HepG2 (cell line): ENCODE results near the gene HIF1AN. TPM values are rescaled to one million over a fixed set of nuclear protein-coding genes. Genes with fewer than 3 reads are reported as not detected.

Source experiments
- ATAC-seq: fragments of 200-7000 bp; cut with Tn5 transposase; 3 replicates; pipeline ENCODE4 v1.9.1; 2020; ENCODE audit warnings: mild to moderate bottlenecking, moderate library complexity
- BruUV-seq: library from RNA; stranded (reverse); fragments of 400-500 nt; replicated peaks from 2 replicates; lab custom pipeline; 2021; lab: Mats Ljungman, UMichigan
- CTCF ChIA-PET: fragments of 300-600 bp; formaldehyde crosslinking; extraction: SDS; loops from one replicate; lab custom pipeline; 2021; ENCODE audit warnings: low total read pairs, inconsistent platforms, low intra/inter-chr PET ratio; lab: Yijun Ruan, JAX
- POLR2A ChIA-PET: fragments of 350-600 bp; sonication (Branson Sonifier 250); formaldehyde crosslinking; loops from one replicate; lab custom pipeline; 2020; ENCODE audit warnings: antibody characterized with exemption, inconsistent platforms; lab: Yijun Ruan, JAX
- DNase-seq: peaks from one replicate; pipeline ENCODE4 v3.0.0-alpha.2; 2015; ENCODE audit warnings: low spot score
- FAIRE-seq: peaks from 3 replicates; lab custom pipeline; 2011; peaks lifted over from hg19 to GRCh38; lab: Jason Lieb, UNC
- H2AFZ ChIP-seq: one replicate; pipeline ENCODE4 v1.6.1; 2011; ENCODE audit warnings: low read length, inconsistent platforms
- H3K27ac ChIP-seq: fragments of 300-600 bp; 3 replicates; pipeline ENCODE4 v1.8.0; 2011; ENCODE audit warnings: mixed run types, mild to moderate bottlenecking, mixed read lengths, low read length, inconsistent platforms; ENCODE audit not compliant: insufficient read depth; ENCODE audit errors: extremely low read length
- H3K27me3 ChIP-seq, 2 experiments: fragments of 200-600 bp in 1 of 2; 2 replicates in 1 of 2; 3 replicates in 1 of 2; pipeline versions ENCODE4 v1.6.0 to v1.8.0; 2011; ENCODE audit warnings: low read length in 2 of 2, mild to moderate bottlenecking in 2 of 2, moderate library complexity in 2 of 2, inconsistent platforms in 1 of 2; ENCODE audit not compliant: insufficient read depth in 2 of 2, control insufficient read depth in 1 of 2
- H3K36me3 ChIP-seq, 2 experiments: fragments of 200-600 bp in 1 of 2; replicated peaks in 1 of 2; 2 replicates in 1 of 2; 3 replicates in 1 of 2; pipeline versions ENCODE4 v1.5.1 to v1.8.0; 2011; ENCODE audit warnings: low read length in 2 of 2, inconsistent platforms in 1 of 2; ENCODE audit not compliant: insufficient read depth in 2 of 2, control insufficient read depth in 1 of 2
- H3K4me1 ChIP-seq: 2 replicates; pipeline ENCODE4 v1.5.1; 2012; ENCODE audit warnings: low read length, inconsistent platforms; ENCODE audit not compliant: insufficient read depth
- H3K4me2 ChIP-seq: 2 replicates; pipeline ENCODE4 v1.6.0; 2011; ENCODE audit warnings: low read depth, low read length, inconsistent platforms
- H3K4me3 ChIP-seq, 3 experiments: fragments of 200-600 bp in 1 of 3; sonication (generic), shearing (Covaris generic) in 1 of 3; replicated peaks in 1 of 3; 2 replicates each; pipeline ENCODE4 v1.5.1; 2011 to 2016; ENCODE audit warnings: low read length in 3 of 3, inconsistent platforms in 2 of 3, low read depth in 2 of 3, mild to moderate bottlenecking in 2 of 3, control low read depth in 1 of 3, mixed read lengths in 1 of 3; ENCODE audit not compliant: insufficient read depth in 1 of 3
- H3K79me2 ChIP-seq: one replicate; pipeline ENCODE4 v1.6.1; 2011; ENCODE audit warnings: low read length, inconsistent platforms; ENCODE audit not compliant: insufficient read depth
- H3K9ac ChIP-seq: 2 replicates; pipeline ENCODE4 v1.6.0; 2011; ENCODE audit warnings: mild to moderate bottlenecking, low read depth, low read length, inconsistent platforms; ENCODE audit not compliant: insufficient read depth
- H3K9me3 ChIP-seq: 2 replicates; pipeline ENCODE4 v1.5.1; 2012; ENCODE audit warnings: mild to moderate bottlenecking, low read length
- H4K20me1 ChIP-seq: 2 replicates; pipeline ENCODE4 v1.6.0; 2011; ENCODE audit warnings: inconsistent platforms, mild to moderate bottlenecking, low read length, moderate library complexity; ENCODE audit not compliant: insufficient read depth
- E2F1 ChIP-seq: sonication (generic); formaldehyde crosslinking; IDR thresholded peaks from 2 replicates; pipeline ENCODE4 v1.5.0; 2020; ENCODE audit warnings: missing genetic modification reagents
- FOXJ3 ChIP-seq: sonication (generic); formaldehyde crosslinking; IDR thresholded peaks from 2 replicates; pipeline ENCODE4 v1.4.0; 2020; ENCODE audit warnings: missing genetic modification reagents, mild to moderate bottlenecking, borderline replicate concordance
- SRSF4 ChIP-seq: fragments of 200-400 bp; formaldehyde crosslinking; IDR thresholded peaks from one replicate; pipeline ENCODE4 v1.6.1; 2018; ENCODE audit warnings: mild to moderate bottlenecking, low read depth, low read length, moderate library complexity; ENCODE audit not compliant: poor library complexity, severe bottlenecking
- ZNF121 ChIP-seq: sonication (generic); formaldehyde crosslinking; IDR thresholded peaks from 2 replicates; pipeline ENCODE4 v1.5.0; 2020; ENCODE audit warnings: mild to moderate bottlenecking, missing genetic modification reagents
- WGBS: methylation state at CpG from one replicate; pipeline ENCODE4 v1.1.6; 2017; ENCODE audit warnings: low lambda C conversion rate; 5-methylcytosine and 5-hydroxymethylcytosine counted together
- in situ Hi-C: cut with HindIII; loops from 2 replicates; pipeline ENCODE4 v1.10.0; 2017; ENCODE audit warnings: low pct_unique_long_range_greater_than_20kb; ENCODE audit not compliant: extremely low pct_ligation_motif_present
- intact Hi-C: fragments of 100-400 bp; cut with micrococcal nuclease; formaldehyde crosslinking; loops from one replicate; pipeline ENCODE4 v1.10.0; 2022; ENCODE audit not compliant: unreplicated experiment
- polyA plus RNA-seq, 8 experiments: library from polyadenylated mRNA; depleted of rRNA in 3 of 8; stranded (reverse) in 7 of 8; unstranded in 1 of 8; fragments of >200 nt; fragmentation: Illumina TruSeq in 4 of 8; extraction: Trizol in 4 of 8; gene quantifications; 2 replicates each; pipeline versions ENCODE4 v1.2.1 to v1.2.3, GENCODE V29; 2011 to 2016; ENCODE audit warnings: low read depth in 4 of 8, missing spikeins in 1 of 8, mixed read lengths in 1 of 8; ENCODE audit not compliant: insufficient read depth in 1 of 8
- total RNA-seq, 5 experiments: library from RNA; depleted of rRNA; stranded (reverse); fragments of >200 nt; fragmentation: Illumina TruSeq; extraction: Trizol; gene quantifications; 2 replicates each; pipeline ENCODE4 v1.2.3, GENCODE V29; 2016; ENCODE audit warnings: low read depth in 1 of 5

The HIF1AN gene
- total and polyA plus RNA-seq, 2 of the 13 experiments (the other 11 are each of a cell fraction or from before 2014, with no cell fraction given) = 8.6 to 10.7 TPM

GRCh38 chr10:100520811-100521210 is 14.9 kb upstream of the HIF1AN start:
- no peak overlapping the region for H3K27ac ChIP-seq
- peaks cover 4 to 14% of the 10 kb centered on the region in 2 experiments for H3K36me3 ChIP-seq
- no peak overlapping the region for H3K9ac ChIP-seq
- no peaks in the 10 kb centered on the region for H3K27me3 ChIP-seq
- no peaks in the 10 kb centered on the region for H4K20me1 ChIP-seq
- CTCF ChIA-PET = interaction anchor here (3.4 kb wide), 1 partner anchor 87 kb away, joined by 32 read pairs; no protein-coding TSS in a partner anchor
- BruUV-seq = no TSS peak
- no peaks in the 10 kb centered on the region for H3K79me2 ChIP-seq
- no peak overlapping the region for H2AFZ ChIP-seq
- H3K4me2 ChIP-seq = no peak overlapping the region
- no peaks in the 10 kb centered on the region for H3K9me3 ChIP-seq
- no peak overlapping the region for H3K4me3 ChIP-seq
- no peak for TF ChIP-seq E2F1 (CRISPR knock-in tag)
- no peak for TF ChIP-seq SRSF4
- intact Hi-C loops (no loop called here), in situ Hi-C loops (no loop called here)
- no peak for FAIRE-seq
- POLR2A ChIA-PET = interaction anchor here (2.8 kb wide), 1 partner anchor 15 kb away, joined by 9 read pairs; the partner anchor contains the start of gene HIF1AN
- WGBS = 95% methylated on average over 3 of the region's 3 CpGs
- no peak for ATAC-seq
- no peak for DNase-seq
- H3K4me1 ChIP-seq = peaks cover 14% of the 10 kb centered on the region

GRCh38 chr10:100522107-100522801 is 13.5 kb upstream of the HIF1AN start:
- no peak for ATAC-seq
- FAIRE-seq = no peak
- Histone ChIP-seq H3K9me3 (no peaks in the 10 kb centered on the region), H3K4me3 (no peak overlapping the region), H3K4me2 (no peak overlapping the region), H3K36me3 (peaks cover 4 to 28% of the 10 kb centered on the region in 2 experiments), H4K20me1 (no peaks in the 10 kb centered on the region), H3K27me3 (no peaks in the 10 kb centered on the region), H2AFZ (no peak overlapping the region), H3K79me2 (no peaks in the 10 kb centered on the region), H3K9ac (no peak overlapping the region), H3K4me1 (peaks cover 14% of the 10 kb centered on the region), H3K27ac (no peak overlapping the region)
- CTCF ChIA-PET = no interaction called here
- TF ChIP-seq FOXJ3 (CRISPR knock-in tag) = no peak
- TF ChIP-seq ZNF121 = peak; percentile 83
- POLR2A ChIA-PET = interaction anchor here (2.8 kb wide), 1 partner anchor 13 kb away, joined by 9 read pairs; the partner anchor contains the start of gene HIF1AN
- WGBS = 99% methylated on average over 5 of the region's 5 CpGs
- DNase-seq = no peak
- in situ Hi-C loops = no loop called here
- intact Hi-C loops = no loop called here
- BruUV-seq = no TSS peak
